GM20000 (cell line): ENCODE data around the gene ADAMTS2.

Experiments
- DNase-seq: peaks from one replicate; pipeline ENCODE4 v3.0.0; 2012; ENCODE audit warnings: low spot score
- TF ChIP-seq, protein P1 (sequence below): IDR thresholded peaks from 2 replicates; pipeline ENCODE4 v1.5.1; 2012; ENCODE audit warnings: mild to moderate bottlenecking, control low read depth; ENCODE audit errors: extremely low read depth, missing control alignments

Gene ADAMTS2

DNA sequence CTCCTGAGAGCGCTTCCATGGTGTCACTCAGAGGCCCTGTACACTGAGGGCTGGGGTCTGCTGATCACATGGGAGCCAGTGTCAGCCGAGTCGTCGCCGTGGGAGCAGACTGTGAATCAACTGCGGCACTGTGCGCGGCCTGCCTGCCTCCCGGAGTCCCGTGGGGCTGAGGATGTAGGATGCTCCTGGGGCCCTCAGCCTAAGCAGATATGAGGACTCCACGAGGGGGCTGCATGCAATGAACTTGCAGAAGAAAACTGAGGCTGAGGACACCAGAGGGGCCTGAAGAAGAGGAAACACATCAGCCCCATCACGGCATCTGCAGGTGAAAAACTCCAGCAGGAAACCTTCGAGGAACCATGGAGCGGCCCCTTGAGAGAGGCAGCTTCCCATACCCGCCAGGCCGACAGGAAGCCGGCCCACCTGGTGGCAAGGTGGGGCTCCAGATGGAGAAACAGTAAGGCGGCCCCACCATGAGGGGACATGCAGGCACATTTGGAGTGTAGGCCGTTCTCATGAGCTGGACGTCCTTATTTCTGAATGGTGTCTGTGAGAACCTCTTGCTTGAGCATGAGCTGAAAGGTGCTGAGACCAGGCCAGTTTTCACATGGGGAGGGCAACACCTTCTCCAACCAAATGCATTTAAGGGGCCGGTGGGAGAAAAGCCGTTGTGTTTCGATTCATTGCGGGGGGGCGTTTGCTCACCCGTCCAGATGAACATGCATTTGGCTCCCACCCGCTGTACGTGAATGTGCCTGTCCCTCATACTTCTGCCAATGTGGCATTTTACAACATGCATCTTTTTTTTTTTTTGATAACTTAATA lies 35.2 kb upstream of the ADAMTS2 start:
- DNase-seq, result no peak
- TF ChIP-seq, protein P1, sequence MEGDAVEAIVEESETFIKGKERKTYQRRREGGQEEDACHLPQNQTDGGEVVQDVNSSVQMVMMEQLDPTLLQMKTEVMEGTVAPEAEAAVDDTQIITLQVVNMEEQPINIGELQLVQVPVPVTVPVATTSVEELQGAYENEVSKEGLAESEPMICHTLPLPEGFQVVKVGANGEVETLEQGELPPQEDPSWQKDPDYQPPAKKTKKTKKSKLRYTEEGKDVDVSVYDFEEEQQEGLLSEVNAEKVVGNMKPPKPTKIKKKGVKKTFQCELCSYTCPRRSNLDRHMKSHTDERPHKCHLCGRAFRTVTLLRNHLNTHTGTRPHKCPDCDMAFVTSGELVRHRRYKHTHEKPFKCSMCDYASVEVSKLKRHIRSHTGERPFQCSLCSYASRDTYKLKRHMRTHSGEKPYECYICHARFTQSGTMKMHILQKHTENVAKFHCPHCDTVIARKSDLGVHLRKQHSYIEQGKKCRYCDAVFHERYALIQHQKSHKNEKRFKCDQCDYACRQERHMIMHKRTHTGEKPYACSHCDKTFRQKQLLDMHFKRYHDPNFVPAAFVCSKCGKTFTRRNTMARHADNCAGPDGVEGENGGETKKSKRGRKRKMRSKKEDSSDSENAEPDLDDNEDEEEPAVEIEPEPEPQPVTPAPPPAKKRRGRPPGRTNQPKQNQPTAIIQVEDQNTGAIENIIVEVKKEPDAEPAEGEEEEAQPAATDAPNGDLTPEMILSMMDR, result no peak

DNA sequence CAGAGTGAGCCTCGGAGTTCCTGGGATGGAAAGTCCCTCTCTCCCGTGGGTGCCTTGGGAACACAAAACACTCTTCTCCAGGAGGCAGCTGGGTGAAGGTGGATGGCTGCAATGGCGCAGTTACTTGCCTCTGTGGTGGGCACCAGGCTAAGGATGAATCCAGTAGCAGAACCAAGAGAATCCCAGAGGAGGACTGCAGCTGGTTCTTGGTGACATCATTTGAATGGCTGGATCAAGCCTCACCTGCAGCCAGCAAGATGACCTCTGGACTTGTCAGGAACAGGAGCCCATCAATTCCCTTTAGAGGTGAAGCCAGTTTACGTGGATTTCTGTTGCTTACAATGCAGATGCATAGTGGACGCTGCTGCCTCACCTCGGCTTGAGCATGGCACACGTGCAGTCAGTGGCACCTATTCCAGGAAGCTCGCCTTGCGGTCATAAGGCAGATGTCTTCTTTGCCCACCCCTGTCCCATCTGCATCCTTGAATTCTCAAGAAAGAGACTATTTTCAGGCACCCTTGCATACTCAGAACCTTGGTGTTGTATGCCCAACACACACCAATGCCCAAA lies 34.1 kb upstream of the ADAMTS2 start:
- no peak for DNase-seq
- TF ChIP-seq, protein P1, result no peak

DNA sequence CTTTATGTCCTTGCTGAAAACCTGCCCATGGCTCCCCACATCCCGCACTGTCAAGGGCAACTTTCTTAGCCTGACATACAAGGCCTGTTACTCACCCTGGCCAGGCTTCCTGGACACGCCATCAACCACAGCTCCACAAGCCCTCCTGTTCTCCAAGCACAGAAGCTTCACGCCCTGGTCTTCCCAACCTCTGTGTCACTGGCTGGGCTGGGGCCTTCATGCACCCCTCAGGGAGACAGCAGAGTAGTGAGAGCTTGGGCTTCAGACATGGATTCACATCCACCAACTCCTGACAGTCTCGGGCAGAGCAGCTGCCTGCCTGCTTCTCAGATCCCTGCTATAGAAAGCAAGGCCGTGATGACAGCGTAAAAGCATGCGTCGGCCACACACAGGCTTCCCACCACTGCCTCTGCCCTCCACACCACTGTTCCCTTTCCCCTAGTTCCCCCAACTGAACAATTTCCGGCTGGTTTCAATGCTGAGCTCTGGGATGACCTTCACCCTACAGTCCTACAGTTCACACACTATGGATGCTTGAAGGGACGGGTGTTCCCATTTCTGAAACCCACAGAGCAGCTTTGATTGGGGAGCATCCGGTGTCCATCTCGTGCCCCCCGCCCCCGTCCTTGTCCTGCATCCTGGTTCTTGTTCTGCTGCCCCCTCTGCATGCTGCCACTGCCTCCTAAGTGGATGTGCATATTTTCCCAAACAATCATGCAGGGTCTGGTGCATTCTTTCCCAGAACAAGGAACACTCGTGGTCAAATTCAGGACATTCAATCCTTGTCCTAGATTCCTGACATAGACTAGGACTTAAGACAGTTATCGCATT lies 33.4 kb upstream of the ADAMTS2 start:
- no peak for DNase-seq
- TF ChIP-seq, protein P1, result no peak

GRCh38 chr5:179378116-179378440 lies 32.8 kb upstream of the ADAMTS2 start:
- no peak for DNase-seq
- TF ChIP-seq, protein P1, result no peak

DNA sequence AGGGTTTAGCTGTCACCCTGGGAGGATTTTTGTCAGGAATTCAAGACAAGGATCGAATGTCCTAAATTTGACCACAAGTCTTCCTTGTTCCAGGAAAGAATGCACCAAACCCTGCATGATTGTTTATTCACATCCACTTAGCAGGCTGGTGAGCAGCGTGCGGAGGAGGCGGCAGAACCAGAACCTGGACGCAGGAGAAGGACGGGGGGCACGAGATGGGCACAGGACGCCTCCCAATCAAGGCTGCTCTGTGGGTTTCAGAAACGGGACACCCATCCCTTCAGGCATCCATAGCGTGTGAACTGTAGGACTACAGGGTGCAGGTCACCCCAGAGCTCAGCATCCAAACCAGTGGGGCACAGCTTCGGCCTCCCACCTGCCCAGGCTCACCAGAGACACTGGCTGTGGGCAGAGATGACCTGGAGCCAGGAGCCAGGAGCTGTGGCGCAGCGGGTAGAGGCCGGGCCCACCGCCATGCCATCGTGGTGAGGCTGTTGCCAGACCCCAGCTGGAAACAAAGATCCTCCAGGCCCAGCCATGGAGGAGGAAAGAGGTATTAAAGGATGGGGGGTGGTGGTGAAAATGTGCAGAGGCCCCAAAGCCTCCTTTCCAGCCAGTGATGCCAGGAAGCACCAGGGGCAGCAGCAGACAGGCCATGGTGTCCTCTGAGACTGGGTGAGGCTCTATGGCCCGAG lies 32.3 kb upstream of the ADAMTS2 start:
- TF ChIP-seq, protein P1, result no peak
- no peak for DNase-seq

DNA sequence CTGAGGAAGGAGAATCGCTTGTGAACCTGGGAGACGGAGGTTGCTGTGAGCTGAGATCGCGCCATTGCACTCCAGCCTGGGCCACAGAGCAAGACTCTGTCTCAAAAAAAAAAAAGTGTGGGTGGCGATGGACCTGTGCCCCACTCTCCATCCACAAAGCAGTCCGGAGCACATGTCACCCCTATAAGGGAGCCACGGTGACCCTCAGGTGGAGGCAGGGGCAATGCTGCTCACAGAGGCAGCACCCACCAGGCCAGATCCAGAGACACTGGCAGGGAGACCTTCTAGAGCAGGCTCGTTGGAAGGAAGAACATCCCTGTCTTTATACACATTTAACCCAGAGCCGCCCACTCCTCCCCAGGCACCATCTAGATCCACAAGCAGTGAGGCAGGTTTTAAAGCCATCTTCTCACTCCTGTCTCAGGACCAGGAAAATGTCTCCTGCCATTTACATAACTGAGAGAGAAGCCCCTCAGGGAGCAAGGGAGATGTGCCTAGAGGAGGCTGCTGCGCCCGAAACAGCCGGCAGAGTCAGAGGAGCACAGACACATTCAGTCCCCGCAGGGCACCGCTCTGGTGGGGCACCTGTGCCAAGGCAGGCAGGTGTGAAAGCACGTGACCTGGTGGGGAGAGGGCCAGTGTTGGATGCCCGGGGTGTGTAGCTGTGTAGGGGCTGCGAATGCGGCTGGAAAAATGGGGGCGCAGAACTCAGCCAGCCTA lies 31.6 kb upstream of the ADAMTS2 start:
- no peak for DNase-seq
- TF ChIP-seq, protein P1, result no peak
